A204.1 (cell line): ENCODE results near the gene TMEM150C.

ENCODE experiments used
- FAIRE-seq: peaks from 2 replicates; lab custom pipeline; 2012; peaks lifted over from hg19 to GRCh38; lab: Jason Lieb, UNC

TMEM150C gene

DNA sequence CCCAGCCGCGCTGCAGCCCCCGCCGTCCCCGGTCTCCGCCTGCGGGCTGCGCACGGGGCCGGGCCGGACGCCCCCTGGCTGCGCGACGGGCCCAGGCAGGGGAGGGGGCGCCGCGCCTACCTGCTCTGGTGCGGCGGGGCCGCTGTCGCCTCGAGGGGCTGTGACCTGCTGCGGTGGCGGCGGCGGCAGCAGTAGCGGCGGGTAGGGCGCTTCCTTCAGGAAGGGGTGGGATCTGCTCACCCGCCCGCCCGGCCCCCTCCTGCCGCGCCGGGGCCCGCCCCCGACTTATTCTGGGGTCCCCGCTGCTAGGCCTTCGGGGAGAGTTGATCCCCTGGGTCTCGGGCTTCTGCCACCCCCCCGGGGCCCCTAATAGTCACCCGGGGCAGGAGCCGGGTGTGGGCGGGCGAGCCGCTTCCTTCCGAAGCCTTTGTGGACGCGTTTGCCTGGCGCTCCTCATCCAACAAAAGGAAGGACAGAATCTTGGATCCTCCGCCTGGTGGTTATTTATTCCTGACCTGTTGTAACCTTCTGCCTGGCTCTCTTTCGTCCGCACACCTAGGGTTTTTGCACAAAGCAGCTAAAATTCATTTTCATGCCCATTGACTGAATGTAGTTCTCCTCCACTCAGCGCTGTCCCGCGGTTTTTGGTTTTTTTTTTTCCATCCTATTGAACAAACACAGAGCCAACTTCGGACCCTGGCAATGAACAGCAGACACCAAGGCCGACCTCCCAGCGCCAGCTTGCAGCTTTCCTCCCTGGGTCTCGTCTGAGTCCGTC lies at the start of gene TMEM150C:
Gene TMEM150C, minus strand, starts transcription at position 203 of the 778 bp plus-strand sequence. CDS start 57,331 bp downstream, outside the sequence.
- no peak for FAIRE-seq

DNA sequence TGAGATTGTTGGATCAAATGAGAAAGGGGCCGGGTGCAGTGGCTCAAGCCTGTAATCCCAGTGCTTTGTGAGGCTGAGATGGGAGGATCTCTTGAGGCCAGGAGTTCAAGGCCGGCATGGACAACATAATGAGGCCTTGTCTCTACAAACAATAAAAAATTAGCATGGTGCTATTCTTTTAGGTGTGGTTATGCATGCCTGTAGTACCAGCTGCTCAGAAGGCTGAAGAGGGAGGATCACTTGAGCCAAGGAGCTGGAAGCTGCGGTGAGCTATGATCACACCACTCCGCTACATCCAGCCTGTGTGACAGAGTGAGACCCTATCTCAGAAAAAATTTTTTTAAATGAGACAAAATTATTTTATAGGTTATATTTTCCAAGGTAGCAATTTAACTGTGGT lies 49.7 kb upstream of the TMEM150C start:
- no peak for FAIRE-seq

- FAIRE-seq = no peak
Observed at GRCh38 chr4:82610041-82610440, 48.3 kb upstream of the TMEM150C start.

- no peak for FAIRE-seq
Observed at GRCh38 chr4:82606622-82607021, 44.8 kb upstream of the TMEM150C start.

DNA sequence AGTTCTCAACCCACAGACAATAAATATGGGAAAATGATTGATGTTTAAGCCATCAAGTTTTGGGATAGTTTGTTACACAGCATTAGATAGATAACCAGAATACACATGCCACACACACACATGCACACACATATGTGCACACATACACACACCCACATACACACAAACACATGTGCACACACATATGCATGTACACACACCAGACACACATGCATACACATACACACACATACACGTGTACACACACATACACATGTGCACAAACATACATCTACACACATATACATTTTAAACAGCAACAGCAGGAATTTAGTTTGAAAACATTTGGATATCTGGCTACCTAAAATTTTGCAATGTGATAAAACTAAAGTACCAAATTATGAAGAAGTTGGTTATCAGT lies 42.7 kb upstream of the TMEM150C start:
- FAIRE-seq = no peak

GRCh38 chr4:82601242-82602015 lies 39.6 kb upstream of the TMEM150C start:
- no peak for FAIRE-seq

- FAIRE-seq = no peak
Observed at GRCh38 chr4:82599336-82599735, 37.5 kb upstream of the TMEM150C start.

DNA sequence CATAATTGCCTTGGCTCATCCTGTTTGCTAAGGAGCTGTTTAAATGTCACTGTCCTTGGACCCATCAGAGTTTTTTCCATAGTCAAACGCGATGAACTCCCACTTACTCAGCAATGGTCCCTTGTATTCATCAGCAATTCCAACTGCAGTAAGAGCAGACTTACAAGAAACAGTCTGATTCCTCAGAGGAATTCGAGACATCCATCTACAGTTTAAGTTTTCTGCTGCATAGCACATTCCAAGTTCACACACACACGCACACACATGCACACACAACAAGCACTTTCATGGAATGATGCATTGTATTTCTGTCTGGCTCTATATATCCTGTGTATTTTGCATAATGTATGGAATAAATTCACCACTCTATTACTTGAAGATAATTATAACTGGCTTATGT lies 32.7 kb upstream of the TMEM150C start:
- no peak for FAIRE-seq

GRCh38 chr4:82593411-82593810 lies 31.6 kb upstream of the TMEM150C start:
- no peak for FAIRE-seq

DNA sequence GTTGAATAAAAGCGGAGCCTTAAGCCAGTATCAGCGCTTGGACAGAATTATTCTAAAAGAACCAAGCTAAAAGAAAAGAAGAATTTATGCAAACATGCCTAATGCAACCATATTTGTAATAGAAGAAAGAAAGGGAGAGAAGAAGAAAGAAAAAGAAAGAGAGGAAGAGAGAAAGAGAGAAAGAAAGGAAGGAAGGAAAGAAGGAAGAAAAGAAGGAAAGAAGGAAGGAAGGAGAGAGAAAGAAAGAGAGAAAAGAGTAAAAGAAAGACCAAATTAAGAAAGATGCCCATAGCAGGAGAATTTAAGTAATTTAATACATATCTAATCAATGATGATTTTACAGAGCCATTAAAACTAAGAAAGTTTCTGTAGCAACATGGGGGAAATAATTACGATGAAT lies 30.9 kb upstream of the TMEM150C start:
- no peak for FAIRE-seq

DNA sequence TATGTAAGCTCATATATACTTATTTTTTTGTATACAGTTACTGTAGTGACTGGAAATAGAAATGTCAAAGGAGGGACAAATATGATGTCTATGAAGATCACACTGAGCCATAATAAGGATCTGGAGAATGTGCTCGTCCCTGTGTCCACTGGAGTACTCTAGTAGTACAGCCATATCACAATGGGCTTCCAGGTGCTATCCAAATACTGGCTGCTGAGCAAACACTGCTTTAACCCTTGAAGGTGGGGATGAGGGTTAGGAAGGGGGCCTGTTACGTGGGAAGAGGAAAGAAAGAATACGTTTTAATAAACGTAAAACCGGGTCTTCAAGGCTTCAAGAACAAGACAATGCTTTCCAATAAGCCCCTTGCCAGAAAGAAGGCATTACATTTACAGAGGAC lies 29.8 kb upstream of the TMEM150C start:
- FAIRE-seq = no peak

- FAIRE-seq = no peak
Observed at GRCh38 chr4:82589756-82590155, 28.0 kb upstream of the TMEM150C start.

DNA sequence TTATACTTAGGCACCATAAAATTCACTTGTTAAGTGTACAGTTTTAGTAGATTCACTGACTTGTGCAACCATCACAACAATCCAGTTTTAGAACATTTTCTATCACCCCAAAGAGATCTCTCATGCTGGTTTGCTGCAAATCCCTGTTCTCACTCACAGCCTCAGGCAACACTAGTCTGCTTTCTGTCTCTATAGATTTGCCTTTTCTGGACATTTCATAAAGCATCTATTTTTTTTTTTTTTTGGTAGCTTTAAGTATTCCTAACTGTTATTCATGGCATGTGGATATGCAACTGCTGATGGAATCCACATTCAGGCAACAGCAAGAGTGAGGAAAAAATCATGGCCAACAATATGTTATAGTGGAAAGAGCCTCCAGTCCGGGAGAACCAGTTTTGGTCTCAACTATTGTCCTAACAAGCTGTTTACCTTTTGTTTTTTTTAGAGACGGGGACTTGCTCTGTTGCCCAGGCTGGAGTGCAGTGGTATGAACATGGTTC lies 27.0 kb upstream of the TMEM150C start:
- no peak for FAIRE-seq

- no peak for FAIRE-seq
Observed at GRCh38 chr4:82587826-82588540, 26.2 kb upstream of the TMEM150C start.

- FAIRE-seq = no peak
Observed at GRCh38 chr4:82585690-82586435, 24.1 kb upstream of the TMEM150C start.

- FAIRE-seq = no peak
Observed at GRCh38 chr4:82584931-82585330, 23.1 kb upstream of the TMEM150C start.

GRCh38 chr4:82583897-82584587 lies 22.3 kb upstream of the TMEM150C start:
- FAIRE-seq = no peak

DNA sequence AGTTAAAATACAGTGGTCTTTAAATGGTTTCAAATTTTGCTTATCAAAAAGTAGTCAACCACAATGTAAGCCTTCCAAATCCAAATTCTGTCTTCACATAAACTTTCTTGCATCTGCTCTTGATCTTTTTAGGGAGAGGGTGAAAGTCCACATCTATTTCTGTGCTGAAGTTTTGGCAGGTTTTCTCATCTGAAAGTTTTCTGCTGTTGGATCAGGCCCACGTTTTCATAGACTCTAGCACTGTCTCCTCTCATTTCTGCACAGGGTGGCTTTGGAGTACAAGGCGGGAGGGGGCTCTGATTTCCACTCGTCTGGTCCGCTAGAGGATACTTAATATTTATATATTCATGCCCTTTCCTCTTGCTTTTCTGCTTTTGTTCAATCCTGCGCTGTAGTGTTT lies 18.1 kb upstream of the TMEM150C start:
- FAIRE-seq = no peak

GRCh38 chr4:82578935-82579334 lies 17.1 kb upstream of the TMEM150C start:
- no peak for FAIRE-seq

GRCh38 chr4:82577451-82577850 lies 15.7 kb upstream of the TMEM150C start:
- no peak for FAIRE-seq

DNA sequence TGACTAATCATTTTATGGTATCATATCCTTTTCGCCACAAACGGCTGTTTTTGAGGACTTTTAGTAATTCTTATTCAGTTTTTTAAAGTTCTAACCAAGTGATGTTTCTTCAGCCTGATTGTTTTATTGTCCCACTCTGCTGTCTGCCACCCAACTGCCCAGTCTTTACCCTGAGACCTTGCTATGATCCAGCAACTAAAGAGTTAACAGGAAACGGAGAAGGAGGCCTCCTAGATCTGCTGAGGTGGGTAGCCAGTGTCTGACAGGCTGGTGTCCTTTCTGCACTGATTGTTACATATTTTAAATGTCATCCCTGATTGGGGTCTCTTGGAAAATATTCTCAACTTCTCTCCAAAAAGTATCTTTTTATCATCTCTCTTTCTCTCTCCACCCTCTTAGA lies 7.9 kb upstream of the TMEM150C start:
- FAIRE-seq = no peak
